Adrenal gland (tissue), 12 donors: Measurements from ENCODE around the gene GPR152. TPM values are rescaled to one million over a fixed set of nuclear protein-coding genes. Genes with fewer than 3 reads are reported as not detected.

Experiments
- DNase-seq, 7 donors: peaks; one replicate each; pipeline ENCODE4 v3.0.0-alpha.2; 2019 to 2020
- H3K27ac ChIP-seq, 5 donors: fragments of 200-600 bp; sonication (generic) in 4 of 5; 1 replicate in 3 of 5; 2 replicates in 2 of 5; pipeline versions ENCODE4 v1.5.1 to v1.8.0; 2016 to 2020; ENCODE audit warnings: mild to moderate bottlenecking in 1 of 5
- H3K27me3 ChIP-seq: fragments of 200-600 bp; 2 replicates; pipeline ENCODE4 v1.8.0; 2021
- H3K36me3 ChIP-seq, 2 donors: fragments of 200-600 bp; replicated peaks in 1 of 2; 1 replicate in 1 of 2; 2 replicates in 1 of 2; pipeline versions ENCODE4 v1.5.1 to v1.8.0; 2018 to 2022
- H3K4me1 ChIP-seq, 2 donors: fragments of 200-600 bp; replicated peaks in 1 of 2; 1 replicate in 1 of 2; 2 replicates in 1 of 2; pipeline versions ENCODE4 v1.5.1 to v1.8.0; 2018 to 2021
- H3K4me3 ChIP-seq, 4 donors: fragments of 200-600 bp; sonication (generic) in 3 of 4; one replicate each; pipeline ENCODE4 v1.5.1; 2016 to 2018
- H3K9me3 ChIP-seq, 3 donors: fragments of 200-600 bp; sonication (generic) in 1 of 3; replicated peaks in 1 of 3; 1 replicate in 2 of 3; 2 replicates in 1 of 3; pipeline versions ENCODE4 v1.5.1 to v1.8.0; 2016 to 2021
- CTCF ChIP-seq, 6 experiments: fragments of 450-650 bp in 4 of 6; fragments of 200-600 bp in 2 of 6; sonication (generic) in 1 of 6; IDR thresholded peaks; 1 replicate in 5 of 6; 2 replicates in 1 of 6; pipeline versions ENCODE4 v1.5.1 to v1.8.0; 2016 to 2021; ENCODE audit warnings: antibody characterized with exemption in 6 of 6, mild to moderate bottlenecking in 2 of 6, moderate library complexity in 1 of 6
- POLR2A ChIP-seq, 2 donors: fragments of 450-650 bp; IDR thresholded peaks; one replicate each; pipeline ENCODE4 v1.6.1; 2017; ENCODE audit warnings: antibody characterized with exemption in 2 of 2, mild to moderate bottlenecking in 2 of 2, moderate library complexity in 1 of 2
- whole genome bisulfite sequencing, 4 donors: extraction: QIAGEN DNeasy Blood & Tissue Kit in 2 of 4; methylation state at CpG; one replicate each; pipeline versions ENCODE4 v1.1.5 to v1.1.7; 2013 to 2017; 5-methylcytosine and 5-hydroxymethylcytosine counted together
- intact Hi-C, 2 donors: fragments of 100-400 bp; cut with DNase I; formaldehyde crosslinking; loops; one replicate each; pipeline versions ENCODE4 v1.14.1 to v1.15.0; 2022 to 2023
- polyA plus RNA-seq, 3 donors: library from polyadenylated mRNA; stranded (reverse); fragments of 200-250 nt in 2 of 3; fragments of 350-450 nt in 1 of 3; fragmentation: Illumina TruSeq in 1 of 3; extraction: RNeasy Lipid Tissue Mini Kit (QIAGEN cat#74804) in 1 of 3; gene quantifications; one replicate each; pipeline ENCODE4 v1.2.3, GENCODE V29; 2013 to 2014
- total RNA-seq, 9 donors: library from RNA; depleted of rRNA in 4 of 9; stranded (reverse); fragments of >200 nt in 4 of 9; fragments of 120-200 nt in 1 of 9; fragmentation: NEBNext Ultra II Directional in 1 of 9; extraction: Animal tissue kit (Norgen Biotek cat#: 25700) in 1 of 9; gene quantifications; one replicate each; pipeline versions ENCODE4 v1.1.0 to v1.2.4, GENCODE V29; 2013 to 2023
- donor health status: healthy with polysubstance abuse.
- donor health status: Bipolar disorder and iron deficiency.
- donor health status: DM: yes; HTN: yes; CAD: no.
- donor health status: DM: no; HTN: no; CAD: no.
- donor health status: DM: no; HTN: no; CAD: no.
- donor health status: DM: yes; HTN: yes; CAD: no.

GPR152 gene
- total and polyA plus RNA-seq, 12 donors = 0.18 TPM; not detected in 11

- H3K27ac ChIP-seq = no peak overlapping the region
- H3K4me3 ChIP-seq = no peak overlapping the region
- TF ChIP-seq POLR2A (IDR thresholded peaks at IDR 0.05) = no peak
- no peak for TF ChIP-seq CTCF (IDR thresholded peaks at IDR 0.05)
- WGBS, 4 donors = 90 to 94% (median 92%) methylated on average over 5 to 7 of the region's 7 CpGs
- intact Hi-C loops = no loop called here
- no peak for DNase-seq
- no peaks in the 10 kb centered on the region for H3K9me3 ChIP-seq
- peaks cover 0 to 8% of the 10 kb centered on the region in 2 donors for H3K4me1 ChIP-seq
- no peaks in the 10 kb centered on the region for H3K36me3 ChIP-seq
- H3K27me3 ChIP-seq = no peaks in the 10 kb centered on the region
Measured at GRCh38 chr11:67448220-67448609, 4.3 kb downstream of the GPR152 start.

GRCh38 chr11:67445515-67445914, 7.0 kb downstream of the GPR152 start:
- peaks cover 0 to 14% of the 10 kb centered on the region in 2 donors for H3K36me3 ChIP-seq
- 79 to 89% (median 85%) methylated on average over 5 of the region's 5 CpGs for WGBS, 4 donors
- intact Hi-C loops = no loop called here
- DNase-seq = no peak
- no peaks in the 10 kb centered on the region for H3K9me3 ChIP-seq
- no peaks in the 10 kb centered on the region for H3K27me3 ChIP-seq
- no peak overlapping the region for H3K27ac ChIP-seq
- no peak for TF ChIP-seq POLR2A (IDR thresholded peaks at IDR 0.05)
- TF ChIP-seq CTCF (IDR thresholded peaks at IDR 0.05) = no peak
- peaks cover 0 to 16% of the 10 kb centered on the region in 2 donors for H3K4me1 ChIP-seq
- no peak overlapping the region for H3K4me3 ChIP-seq

- intact Hi-C loops = no loop called here
- Histone ChIP-seq H3K9me3 (no peaks in the 10 kb centered on the region), H3K4me3 (peak overlapping the region; percentile 11 to 94 (median 52)), H3K4me1 (peaks cover 0 to 23% of the 10 kb centered on the region in 2 donors), H3K27me3 (no peaks in the 10 kb centered on the region), H3K27ac (peak overlapping the region; percentile 39 to 98 (median 91)), H3K36me3 (peaks cover 0 to 32% of the 10 kb centered on the region in 2 donors)
- 0 to 38% (median 23%) methylated on average over 8 to 45 of the region's 45 CpGs for WGBS, 4 donors
- TF ChIP-seq CTCF (IDR thresholded peaks at IDR 0.05) (no peak), POLR2A (IDR thresholded peaks at IDR 0.05) (no peak)
- no peak for DNase-seq
Measured at GRCh38 chr11:67442504-67443404, 9.8 kb downstream of the GPR152 start.

GRCh38 chr11:67441731-67442351, 10.7 kb downstream of the GPR152 start:
- no peaks in the 10 kb centered on the region for H3K9me3 ChIP-seq
- intact Hi-C loops = no loop called here
- no peaks in the 10 kb centered on the region for H3K27me3 ChIP-seq
- H3K4me1 ChIP-seq = peaks cover 0 to 23% of the 10 kb centered on the region in 2 donors
- H3K27ac ChIP-seq = peak overlapping the region in 1 of 5 donors; percentile 98
- no peak for DNase-seq
- 86 to 89% (median 88%) methylated on average over 11 to 28 of the region's 28 CpGs for WGBS, 4 donors
- no peak overlapping the region for H3K4me3 ChIP-seq
- no peak for TF ChIP-seq POLR2A (IDR thresholded peaks at IDR 0.05)
- TF ChIP-seq CTCF (IDR thresholded peaks at IDR 0.05) = no peak
- H3K36me3 ChIP-seq = peaks cover 0 to 38% of the 10 kb centered on the region in 2 donors
